ENCODE data around the gene AP4E1.

AP4E1 gene

GRCh38 chr15:50886611-50887345 lies 21.7 kb upstream of the AP4E1 start:
- TF ChIP-seq TAF1 (IDR thresholded peaks at IDR 0.05; ENCODE audit: borderline replicate concordance, insufficient read depth, low read length) (no peak), POLR2AphosphoS5 (IDR thresholded peaks at IDR 0.05; ENCODE audit: low read depth, low read length) (no peak), REST (IDR thresholded peaks at IDR 0.05; ENCODE audit: insufficient read depth in 1 of 2, low read depth in 2 of 2, low read length in 2 of 2) (no peak), SIN3A (IDR thresholded peaks at IDR 0.05; ENCODE audit: borderline replicate concordance, insufficient read depth, low read length) (no peak), FOXP2 (optimal IDR thresholded peaks at IDR 0.05; ENCODE audit: borderline replicate concordance, extremely low read depth, extremely low read length, insufficient read depth) (no peak)

GRCh38 chr15:50888054-50888453 lies 20.4 kb upstream of the AP4E1 start:
- TF ChIP-seq POLR2AphosphoS5 (IDR thresholded peaks at IDR 0.05; ENCODE audit: low read depth, low read length) = no peak
- TF ChIP-seq REST (IDR thresholded peaks at IDR 0.05; ENCODE audit: insufficient read depth in 1 of 2, low read depth in 2 of 2, low read length in 2 of 2) = no peak
- no peak for TF ChIP-seq SIN3A (IDR thresholded peaks at IDR 0.05; ENCODE audit: borderline replicate concordance, insufficient read depth, low read length)
- TF ChIP-seq TAF1 (IDR thresholded peaks at IDR 0.05; ENCODE audit: borderline replicate concordance, insufficient read depth, low read length) = no peak
- TF ChIP-seq FOXP2 (optimal IDR thresholded peaks at IDR 0.05; ENCODE audit: borderline replicate concordance, extremely low read depth, extremely low read length, insufficient read depth) = no peak

- TF ChIP-seq REST (IDR thresholded peaks at IDR 0.05; ENCODE audit: insufficient read depth in 1 of 2, low read depth in 2 of 2, low read length in 2 of 2) (no peak), POLR2AphosphoS5 (IDR thresholded peaks at IDR 0.05; ENCODE audit: low read depth, low read length) (no peak), FOXP2 (optimal IDR thresholded peaks at IDR 0.05; ENCODE audit: borderline replicate concordance, extremely low read depth, extremely low read length, insufficient read depth) (no peak), TAF1 (IDR thresholded peaks at IDR 0.05; ENCODE audit: borderline replicate concordance, insufficient read depth, low read length) (no peak), SIN3A (IDR thresholded peaks at IDR 0.05; ENCODE audit: borderline replicate concordance, insufficient read depth, low read length) (no peak)
Observed at GRCh38 chr15:50889589-50889988, 18.9 kb upstream of the AP4E1 start.

GRCh38 chr15:50890751-50891150 lies 17.7 kb upstream of the AP4E1 start:
- no peak for TF ChIP-seq POLR2AphosphoS5 (IDR thresholded peaks at IDR 0.05; ENCODE audit: low read depth, low read length)
- no peak for TF ChIP-seq REST (IDR thresholded peaks at IDR 0.05; ENCODE audit: insufficient read depth in 1 of 2, low read depth in 2 of 2, low read length in 2 of 2)
- no peak for TF ChIP-seq SIN3A (IDR thresholded peaks at IDR 0.05; ENCODE audit: borderline replicate concordance, insufficient read depth, low read length)
- no peak for TF ChIP-seq FOXP2 (optimal IDR thresholded peaks at IDR 0.05; ENCODE audit: borderline replicate concordance, extremely low read depth, extremely low read length, insufficient read depth)
- TF ChIP-seq TAF1 (IDR thresholded peaks at IDR 0.05; ENCODE audit: borderline replicate concordance, insufficient read depth, low read length) = no peak
